ENCODE data around the gene GGCX. TPM values are rescaled to one million over a fixed set of nuclear protein-coding genes. Genes with fewer than 3 reads are reported as not detected.

GGCX gene
- total and polyA plus RNA-seq, 9 of the 15 experiments (the other 6 are each of a cell fraction or from before 2014, with no cell fraction given), result 14.4 to 47.1 (median 28.1) TPM

DNA sequence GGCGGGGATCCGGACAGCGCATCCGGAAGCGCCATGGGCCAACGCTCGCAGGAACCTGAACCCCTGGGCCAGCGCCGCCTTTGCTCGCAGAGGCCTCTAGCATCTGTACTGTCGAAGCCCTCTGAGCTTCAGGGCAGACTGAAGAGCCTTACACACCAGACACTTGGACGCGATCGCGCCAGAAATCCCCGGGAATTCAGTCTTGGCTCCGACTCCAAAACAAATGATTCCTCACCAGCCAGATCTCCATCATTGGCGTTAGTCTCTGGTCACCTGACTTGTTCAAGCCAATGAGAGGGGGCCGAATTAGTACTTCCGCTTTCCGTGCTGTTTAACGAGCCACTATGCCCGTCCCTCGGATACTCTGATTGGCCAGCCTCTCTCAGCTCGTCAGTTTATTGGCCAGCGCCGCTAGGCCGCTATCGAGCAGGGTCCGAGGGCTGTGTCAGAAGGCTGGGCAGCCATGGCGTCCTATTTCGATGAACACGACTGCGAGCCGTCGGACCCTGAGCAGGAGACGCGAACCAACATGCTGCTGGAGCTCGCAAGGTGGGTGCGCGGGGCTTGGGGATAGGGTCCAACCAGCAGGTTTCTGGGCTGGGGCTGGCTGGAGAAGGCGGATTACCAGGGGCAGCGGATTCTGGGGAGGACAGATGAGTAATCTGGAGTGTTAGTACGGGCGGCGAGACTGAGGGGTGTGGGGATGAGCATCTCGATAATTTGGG is 34.2 kb upstream of the GGCX start, which contains the start of gene RNF181 (continued):
- TF ChIP-seq AFF1 (IDR thresholded peaks at IDR 0.05; ENCODE audit: low read depth in 1 of 2, partially characterized antibody in 2 of 2) (peak in 1 of 2 experiments; percentile 23), SAFB2 (IDR thresholded peaks at IDR 0.05; ENCODE audit: borderline replicate concordance, low read depth, low read length, severe bottlenecking) (no peak), SMARCC2 (IDR thresholded peaks at IDR 0.05; ENCODE audit: low read depth) (no peak), CBFA2T2 (conservative IDR thresholded peaks at IDR 0.05) (peak; percentile 48; the same call in 1 of the 2 replicates), SNIP1 (IDR thresholded peaks at IDR 0.05; ENCODE audit: low read depth) (no peak), ZBTB17 (CRISPR knock-in tag; IDR thresholded peaks at IDR 0.05) (0 out of 2 replicates have a peak, but pooled peaks have one; percentile 27), ZFPM2 (CRISPR knock-in tag; IDR thresholded peaks at IDR 0.05) (no peak), DDX20 (tag; IDR thresholded peaks at IDR 0.05; ENCODE audit: low read depth) (no peak), ZNF133 (CRISPR knock-in tag; IDR thresholded peaks at IDR 0.05) (no peak), ZMIZ1 (IDR thresholded peaks at IDR 0.05; ENCODE audit: low read depth in 2 of 2, low read length in 2 of 2) (no peak), ZNF253 (CRISPR knock-in tag; conservative IDR thresholded peaks at IDR 0.05) (no peak), E2F1 (CRISPR knock-in tag; IDR thresholded peaks at IDR 0.05) (0 out of 2 replicates have a peak, but pooled peaks have one; percentile 43)
- TF ChIP-seq, protein P1, sequence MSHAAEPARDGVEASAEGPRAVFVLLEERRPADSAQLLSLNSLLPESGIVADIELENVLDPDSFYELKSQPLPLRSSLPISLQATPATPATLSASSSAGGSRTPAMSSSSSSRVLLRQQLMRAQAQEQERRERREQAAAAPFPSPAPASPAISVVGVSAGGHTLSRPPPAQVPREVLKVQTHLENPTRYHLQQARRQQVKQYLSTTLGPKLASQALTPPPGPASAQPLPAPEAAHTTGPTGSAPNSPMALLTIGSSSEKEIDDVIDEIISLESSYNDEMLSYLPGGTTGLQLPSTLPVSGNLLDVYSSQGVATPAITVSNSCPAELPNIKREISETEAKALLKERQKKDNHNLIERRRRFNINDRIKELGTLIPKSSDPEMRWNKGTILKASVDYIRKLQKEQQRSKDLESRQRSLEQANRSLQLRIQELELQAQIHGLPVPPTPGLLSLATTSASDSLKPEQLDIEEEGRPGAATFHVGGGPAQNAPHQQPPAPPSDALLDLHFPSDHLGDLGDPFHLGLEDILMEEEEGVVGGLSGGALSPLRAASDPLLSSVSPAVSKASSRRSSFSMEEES (CRISPR knock-in tag; IDR thresholded peaks at IDR 0.05), result peak; percentile 93
- TF ChIP-seq, protein P2, sequence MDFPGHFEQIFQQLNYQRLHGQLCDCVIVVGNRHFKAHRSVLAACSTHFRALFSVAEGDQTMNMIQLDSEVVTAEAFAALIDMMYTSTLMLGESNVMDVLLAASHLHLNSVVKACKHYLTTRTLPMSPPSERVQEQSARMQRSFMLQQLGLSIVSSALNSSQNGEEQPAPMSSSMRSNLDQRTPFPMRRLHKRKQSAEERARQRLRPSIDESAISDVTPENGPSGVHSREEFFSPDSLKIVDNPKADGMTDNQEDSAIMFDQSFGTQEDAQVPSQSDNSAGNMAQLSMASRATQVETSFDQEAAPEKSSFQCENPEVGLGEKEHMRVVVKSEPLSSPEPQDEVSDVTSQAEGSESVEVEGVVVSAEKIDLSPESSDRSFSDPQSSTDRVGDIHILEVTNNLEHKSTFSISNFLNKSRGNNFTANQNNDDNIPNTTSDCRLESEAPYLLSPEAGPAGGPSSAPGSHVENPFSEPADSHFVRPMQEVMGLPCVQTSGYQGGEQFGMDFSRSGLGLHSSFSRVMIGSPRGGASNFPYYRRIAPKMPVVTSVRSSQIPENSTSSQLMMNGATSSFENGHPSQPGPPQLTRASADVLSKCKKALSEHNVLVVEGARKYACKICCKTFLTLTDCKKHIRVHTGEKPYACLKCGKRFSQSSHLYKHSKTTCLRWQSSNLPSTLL (IDR thresholded peaks at IDR 0.05), result no peak

All from K562 (cell line).